K562 (cell line): ENCODE data around the gene MRM2. TPM values are rescaled to one million over a fixed set of nuclear protein-coding genes. Genes with fewer than 3 reads are reported as not detected.
A peak's percentile ranks its signal among the peaks of the same experiment; 100 is the strongest.

Source experiments
- BCLAF1 ChIP-seq, 2 experiments: fragments of 450-650 bp in 1 of 2; IDR thresholded peaks; 2 replicates each; pipeline ENCODE4 v1.6.1; 2011 to 2017; ENCODE audit warnings: low read depth in 2 of 2, antibody characterized with exemption in 1 of 2, borderline replicate concordance in 1 of 2, low read length in 1 of 2, mild to moderate bottlenecking in 1 of 2, mixed read lengths in 1 of 2; ENCODE audit not compliant: control insufficient read depth in 1 of 2
- CBFA2T3 ChIP-seq: fragments of 450-650 bp; IDR thresholded peaks from 2 replicates; pipeline ENCODE4 v1.6.1; 2017
- CHD4 ChIP-seq: fragments of 200-600 bp; sonication (generic); IDR thresholded peaks from 3 replicates; pipeline ENCODE4 v1.6.1; 2012; ENCODE audit warnings: low read depth, mild to moderate bottlenecking, mixed read lengths, low read length, inconsistent platforms; ENCODE audit not compliant: insufficient read depth, insufficient replicate concordance, poor library complexity, severe bottlenecking
- DLX4 ChIP-seq: fragments of 250-450 bp; sonication (Bioruptor Pico); IDR thresholded peaks from 2 replicates; pipeline ENCODE4 v1.6.1; 2021; ENCODE audit warnings: mild to moderate bottlenecking
- E2F4 ChIP-seq: sonication (generic); formaldehyde crosslinking; IDR thresholded peaks from 2 replicates; pipeline ENCODE4 v1.8.0; 2022; ENCODE audit warnings: mild to moderate bottlenecking, low read depth, missing genetic modification reagents
- EGR1 ChIP-seq: fragments of 450-650 bp; conservative IDR thresholded peaks from 2 replicates; pipeline ENCODE4 v1.6.1; 2017; ENCODE audit warnings: mild to moderate bottlenecking
- ELK3 ChIP-seq: fragments of 450-650 bp; formaldehyde crosslinking; IDR thresholded peaks from 2 replicates; pipeline ENCODE4 v1.4.0; 2020; ENCODE audit warnings: mild to moderate bottlenecking
- HLTF ChIP-seq: fragments of 450-650 bp; IDR thresholded peaks from 2 replicates; pipeline ENCODE4 v1.6.1; 2016
- KDM5B ChIP-seq: fragments of 200-600 bp; sonication (generic); IDR thresholded peaks from 2 replicates; pipeline ENCODE4 v1.6.1; 2012; ENCODE audit warnings: low read depth, mild to moderate bottlenecking, moderate library complexity, low read length, control low read depth, inconsistent platforms; ENCODE audit not compliant: insufficient replicate concordance
- NRF1 ChIP-seq, 2 experiments: fragments of 450-650 bp; IDR thresholded peaks in 1 of 2; conservative IDR thresholded peaks in 1 of 2; 2 replicates each; pipeline ENCODE4 v1.6.1; 2014; ENCODE audit warnings: mild to moderate bottlenecking in 2 of 2
- PCBP2 ChIP-seq: fragments of 200-400 bp; formaldehyde crosslinking; IDR thresholded peaks from 2 replicates; pipeline ENCODE4 v1.6.1; 2018; ENCODE audit warnings: low read length, low read depth, mild to moderate bottlenecking, moderate library complexity; ENCODE audit not compliant: poor library complexity, severe bottlenecking
- PHB2 ChIP-seq: fragments of 450-650 bp; IDR thresholded peaks from 2 replicates; pipeline ENCODE4 v1.6.1; 2017; ENCODE audit warnings: low read depth
- POLR2AphosphoS5 ChIP-seq: IDR thresholded peaks from 2 replicates; pipeline ENCODE4 v1.6.1; 2011; ENCODE audit warnings: mild to moderate bottlenecking, low read depth, low read length, moderate library complexity; ENCODE audit not compliant: control insufficient read depth, insufficient read depth
- POLR2H ChIP-seq: IDR thresholded peaks from 2 replicates; pipeline ENCODE4 v1.6.1; 2016; ENCODE audit warnings: missing genetic modification characterization, low read depth, mild to moderate bottlenecking, control low read depth, missing compliant biosample characterization, moderate library complexity
- PURB ChIP-seq: sonication (generic); formaldehyde crosslinking; IDR thresholded peaks from 2 replicates; pipeline ENCODE4 v1.9.0; 2021; ENCODE audit warnings: low read depth, mild to moderate bottlenecking, missing genetic modification reagents
- RUNX1 ChIP-seq: sonication (generic); IDR thresholded peaks from 2 replicates; pipeline ENCODE4 v1.6.1; 2016; ENCODE audit warnings: antibody characterized with exemption, low read depth
- SMAD3 ChIP-seq: fragments of 450-650 bp; formaldehyde crosslinking; conservative IDR thresholded peaks from 2 replicates; pipeline ENCODE4 v1.4.0; 2020; ENCODE audit warnings: mild to moderate bottlenecking
- ZKSCAN1 ChIP-seq: fragments of 150-350 bp; IDR thresholded peaks from 2 replicates; pipeline ENCODE4 v1.6.1; 2016; ENCODE audit warnings: low read depth, low read length
- ZNF408 ChIP-seq: fragments of 250-450 bp; sonication (Bioruptor Pico); IDR thresholded peaks from 2 replicates; pipeline ENCODE4 v1.4.0; 2020; ENCODE audit warnings: low read depth, mild to moderate bottlenecking, moderate library complexity
- ZNF431 ChIP-seq: sonication (generic); formaldehyde crosslinking; IDR thresholded peaks from 2 replicates; pipeline ENCODE4 v1.8.0; 2022; ENCODE audit warnings: mild to moderate bottlenecking, missing genetic modification reagents
- ZNF696 ChIP-seq: fragments of 250-450 bp; sonication (Bioruptor Pico); conservative IDR thresholded peaks from 2 replicates; pipeline ENCODE4 v1.4.0; 2020; ENCODE audit warnings: mild to moderate bottlenecking, moderate library complexity
- polyA plus RNA-seq, 8 experiments: library from polyadenylated mRNA; depleted of rRNA in 4 of 8; stranded (reverse) in 5 of 8; unstranded in 3 of 8; fragments of >200 nt; fragmentation: Nextera tagmentation in 2 of 8; fragmentation: Illumina TruSeq in 1 of 8; extraction: Ambion mirVana in 2 of 8; extraction: Trizol in 1 of 8; gene quantifications; 2 replicates each; pipeline versions ENCODE4 v1.2.1 to v1.2.3, GENCODE V29; 2011 to 2014; ENCODE audit warnings: inconsistent platforms in 1 of 8, missing spikeins in 1 of 8
- total RNA-seq, 7 experiments: library from RNA; depleted of rRNA in 6 of 7; stranded (reverse); fragments of >200 nt in 6 of 7; fragmentation: Illumina TruSeq in 2 of 7; extraction: Trizol in 2 of 7; gene quantifications; 2 replicates each; pipeline versions ENCODE4 v1.2.1 to v1.2.3, GENCODE V29; 2011 to 2021; ENCODE audit warnings: low replicate concordance in 1 of 7

Gene MRM2
- total and polyA plus RNA-seq, 9 of the 15 experiments (the other 6 are each of a cell fraction or from before 2014, with no cell fraction given): 32.4 to 116 (median 50.5) TPM

- TF ChIP-seq E2F4 (peak; percentile 94), ELK3 (CRISPR knock-in tag) (no peak), KDM5B (peak; percentile 87), CBFA2T3 (no peak), ZNF696 (no peak), HLTF (0 out of 2 replicates have a peak, but pooled peaks have one; percentile 23), ZKSCAN1 (0 out of 2 replicates have a peak, but pooled peaks have one; percentile 40), BCLAF1 (IDR thresholded peaks at IDR 0.05; ENCODE audit: borderline replicate concordance in 1 of 2, control insufficient read depth in 1 of 2, low read depth in 2 of 2, low read length in 1 of 2) (no peak), NRF1 (conservative IDR thresholded peaks at IDR 0.05 in 1 of 2, IDR thresholded peaks at IDR 0.05 in 1 of 2) (peak; percentile 72 to 79), PHB2 (no peak), ZNF431 (CRISPR knock-in tag) (0 out of 2 replicates have a peak, but pooled peaks have one; percentile 22), CHD4 (no peak), DLX4 (CRISPR knock-in tag) (no peak), POLR2AphosphoS5 (peak; percentile 89), ZNF408 (no peak), PURB (CRISPR knock-in tag) (no peak), PCBP2 (no peak), RUNX1 (no peak), SMAD3 (no peak), EGR1 (no peak; the same call in 1 of the 2 replicates), POLR2H (tag) (peak; percentile 74)
Measured at GRCh38 chr7:2241580-2242540, at the start of gene MRM2, which contains the start of gene NUDT1 (continued).
